Osteocyte (in vitro differentiated cells): ENCODE measurements around the gene SDSL. TPM values are rescaled to one million over a fixed set of nuclear protein-coding genes. Genes with fewer than 3 reads are reported as not detected.

ENCODE experiments used
- DNase-seq: peaks from one replicate; pipeline ENCODE4 v3.0.0; 2021; ENCODE audit warnings: mixed read lengths; ENCODE audit not compliant: unreplicated experiment; ENCODE audit errors: extremely low spot score
- H3K27ac Mint-ChIP-seq: one replicate; pipeline ENCODE4 v1.8.0; 2021; ENCODE audit warnings: mild to moderate bottlenecking, mixed read lengths; ENCODE audit not compliant: unreplicated experiment
- H3K27me3 Mint-ChIP-seq: one replicate; pipeline ENCODE4 v1.8.0; 2021; ENCODE audit warnings: mixed read lengths; ENCODE audit not compliant: unreplicated experiment
- H3K36me3 Mint-ChIP-seq: one replicate; pipeline ENCODE4 v1.8.0; 2021; ENCODE audit warnings: mixed read lengths; ENCODE audit not compliant: unreplicated experiment
- H3K4me1 Mint-ChIP-seq: one replicate; pipeline ENCODE4 v1.8.0; 2021; ENCODE audit warnings: mixed read lengths; ENCODE audit not compliant: unreplicated experiment
- H3K4me3 Mint-ChIP-seq: one replicate; pipeline ENCODE4 v1.8.0; 2021; ENCODE audit warnings: mild to moderate bottlenecking, moderate library complexity, mixed read lengths; ENCODE audit not compliant: unreplicated experiment
- H3K9me3 Mint-ChIP-seq: one replicate; pipeline ENCODE4 v1.8.0; 2021; ENCODE audit warnings: mixed read lengths; ENCODE audit not compliant: unreplicated experiment
- CTCF ChIP-seq: fragments of 200-600 bp; sonication (generic); IDR thresholded peaks from 2 replicates; pipeline ENCODE4 v1.5.0; 2021; ENCODE audit warnings: antibody characterized with exemption, mild to moderate bottlenecking, moderate library complexity
- total RNA-seq: library from RNA; stranded (reverse); gene quantifications from 2 replicates; pipeline ENCODE4 v1.2.1, GENCODE V29; 2021

Gene SDSL
- total RNA-seq, 1 donor from 2014 or later = 6.2 TPM

GRCh38 chr12:113474635-113475436, 52.7 kb downstream of the SDSL start:
- Mint-ChIP-seq H3K4me1 (peaks cover 18% of the 10 kb centered on the region), H3K36me3 (no peaks in the 10 kb centered on the region), H3K9me3 (no peaks in the 10 kb centered on the region), H3K27me3 (peaks cover 88% of the 10 kb centered on the region), H3K4me3 (no peak overlapping the region), H3K27ac (no peak overlapping the region)
- TF ChIP-seq CTCF = no peak
- DNase-seq = no peak

GRCh38 chr12:113475451-113476175, 53.4 kb downstream of the SDSL start:
- Mint-ChIP-seq H3K27ac (no peak overlapping the region), H3K4me3 (no peak overlapping the region), H3K36me3 (no peaks in the 10 kb centered on the region), H3K4me1 (peaks cover 20% of the 10 kb centered on the region), H3K27me3 (peaks cover 88% of the 10 kb centered on the region), H3K9me3 (no peaks in the 10 kb centered on the region)
- DNase-seq = no peak
- no peak for TF ChIP-seq CTCF

- Mint-ChIP-seq H3K4me1 (peaks cover 17% of the 10 kb centered on the region), H3K36me3 (no peaks in the 10 kb centered on the region), H3K4me3 (no peak overlapping the region), H3K27me3 (peaks cover 82% of the 10 kb centered on the region), H3K9me3 (no peaks in the 10 kb centered on the region), H3K27ac (no peak overlapping the region)
- DNase-seq = no peak
- TF ChIP-seq CTCF = no peak
Observed at GRCh38 chr12:113476176-113476986, 54.2 kb downstream of the SDSL start.

GRCh38 chr12:113477171-113477841, 55.1 kb downstream of the SDSL start:
- H3K4me3 Mint-ChIP-seq = no peak overlapping the region
- H3K4me1 Mint-ChIP-seq = peaks cover 15% of the 10 kb centered on the region
- no peak for TF ChIP-seq CTCF
- no peaks in the 10 kb centered on the region for H3K36me3 Mint-ChIP-seq
- H3K9me3 Mint-ChIP-seq = no peaks in the 10 kb centered on the region
- peaks cover 79% of the 10 kb centered on the region for H3K27me3 Mint-ChIP-seq
- no peak overlapping the region for H3K27ac Mint-ChIP-seq
- DNase-seq = no peak
